Left hindlimb (tissue), 1 donor: ENCODE results near the gene DNM3.
"Not testable (repeated sequence)": the region's sequence is repeated elsewhere in the genome, so short reads cannot be mapped to it uniquely, and the experiment has no call there.

Source experiments
- DNase-seq: peaks from one replicate; pipeline ENCODE4 v3.0.0-alpha.2; 2018

The DNM3 gene

GRCh38 chr1:171841050-171841910 lies at the start of gene DNM3:
TSS of gene DNM3 (plus strand) at chr1:171841498. CDS start at chr1:171841657, 159 bp downstream.
- peak; percentile 91 for DNase-seq

DNA sequence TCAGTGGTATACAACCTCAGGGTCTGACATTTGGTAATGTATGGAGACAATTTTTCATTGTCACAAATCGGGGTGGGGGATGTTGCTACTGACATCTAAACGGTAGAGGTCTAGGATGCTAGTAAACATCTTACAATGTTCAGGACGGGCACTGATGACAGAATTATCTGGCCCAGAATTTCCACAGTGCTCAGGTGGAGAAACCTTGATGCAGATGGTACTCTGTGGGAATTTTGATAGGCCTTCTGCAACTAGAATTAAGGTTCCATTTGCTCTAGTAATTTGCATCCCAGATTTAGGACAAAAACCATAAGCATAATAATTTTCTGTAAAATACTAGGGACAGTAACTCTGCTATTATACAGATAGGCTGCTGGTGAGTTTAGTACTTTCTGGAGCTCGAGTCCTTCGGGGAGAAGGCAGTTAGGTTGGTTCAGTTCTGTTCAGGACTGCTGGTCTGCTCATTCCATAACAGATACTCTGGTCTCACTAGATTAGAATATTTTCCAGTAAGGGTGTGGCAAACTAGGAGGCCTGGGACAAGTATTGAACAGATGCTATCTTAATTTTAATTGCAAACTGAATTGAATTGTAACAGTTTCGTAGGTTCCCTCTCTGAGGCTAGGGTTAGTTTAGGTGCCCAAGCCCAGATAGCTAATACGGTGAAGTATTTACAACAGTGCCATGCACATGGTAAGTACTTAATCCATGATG lies 48.5 kb upstream of the DNM3 start:
- DNase-seq, result no peak

DNA sequence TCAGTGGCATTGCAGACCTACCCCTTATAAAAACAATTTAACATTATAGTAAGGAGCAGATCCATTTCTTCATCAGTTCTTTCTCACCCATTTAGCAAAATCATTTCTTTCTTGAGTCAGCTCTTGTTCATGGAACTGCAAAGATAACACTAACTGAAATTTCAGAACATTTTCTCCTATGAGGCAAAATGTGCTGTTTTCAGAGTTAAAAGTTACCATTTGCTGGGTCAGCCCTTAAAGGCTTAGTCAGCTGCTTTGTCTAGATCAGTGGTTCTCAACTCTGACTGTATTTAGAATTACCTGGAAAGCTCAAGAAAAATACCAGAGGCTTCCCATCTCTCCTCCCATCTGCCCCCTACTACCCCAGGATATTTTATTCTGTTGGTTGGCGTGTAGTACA lies 47.7 kb upstream of the DNM3 start:
- no peak for DNase-seq

GRCh38 chr1:171794085-171794484 lies 47.2 kb upstream of the DNM3 start:
- no peak for DNase-seq

DNA sequence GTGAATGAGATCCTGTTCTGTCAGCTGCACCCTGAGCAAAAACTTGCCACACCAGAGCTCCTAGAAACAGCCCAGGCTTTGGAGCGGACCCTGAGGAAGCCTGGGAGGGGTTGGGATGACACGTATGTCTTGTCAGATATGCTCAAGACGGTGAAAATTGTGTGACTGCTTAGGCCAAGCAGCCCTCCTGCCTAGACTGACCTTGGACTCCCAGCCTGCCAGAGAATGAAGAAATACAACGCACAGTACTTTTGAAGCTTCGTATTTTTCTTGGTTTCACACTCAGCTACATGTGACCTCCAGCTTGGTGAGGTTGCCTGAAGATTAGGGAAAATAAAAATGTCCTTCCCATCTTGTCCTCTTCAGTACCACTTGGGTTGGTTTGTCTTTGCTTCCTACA lies 44.7 kb upstream of the DNM3 start:
- DNase-seq, result no peak

DNA sequence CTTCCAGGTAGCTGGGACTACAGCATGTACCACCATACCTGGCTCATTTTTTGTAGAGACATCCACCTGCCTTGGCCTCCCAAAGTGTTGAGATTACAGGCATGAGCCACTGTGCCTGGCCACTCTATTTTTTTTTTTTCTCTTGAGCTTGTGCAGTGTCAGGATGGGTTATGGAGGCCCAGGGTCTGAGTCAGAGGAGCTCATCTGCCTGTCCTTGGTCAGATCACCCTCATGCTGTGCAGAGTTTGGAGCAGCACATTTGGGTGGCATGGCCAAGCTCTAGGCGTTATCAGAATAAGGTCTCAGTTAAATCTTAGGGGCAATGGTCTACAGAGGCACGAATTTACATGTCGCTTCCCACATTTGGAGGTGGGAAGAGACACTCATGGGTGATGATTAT lies 43.0 kb upstream of the DNM3 start:
- DNase-seq, result no peak

GRCh38 chr1:171798765-171799164 lies 42.5 kb upstream of the DNM3 start:
- no peak for DNase-seq

- no peak for DNase-seq
These were observed 42.1 kb upstream of the DNM3 start for GRCh38 chr1:171799166-171799565.

DNA sequence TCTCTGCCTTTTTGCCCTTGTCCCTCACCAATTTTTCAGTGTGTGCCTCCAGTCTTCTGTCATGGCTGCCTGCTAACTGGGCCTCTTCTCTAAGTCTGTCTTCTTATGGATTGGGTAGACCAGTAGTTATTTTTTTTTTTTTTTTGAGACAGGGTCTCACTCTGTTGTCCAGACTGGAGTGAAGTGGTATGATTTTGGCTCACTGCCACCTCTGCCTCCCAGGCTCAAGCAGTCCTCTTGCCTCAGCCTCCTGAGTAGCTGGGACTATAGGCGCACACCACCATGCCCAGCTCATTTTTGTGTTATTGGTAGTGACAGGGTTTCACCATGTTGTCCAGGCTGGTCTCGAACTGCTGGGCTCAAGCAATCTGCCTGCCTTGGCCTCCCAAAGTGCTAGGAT lies 41.6 kb upstream of the DNM3 start:
- DNase-seq, result not testable (repeated sequence)

DNA sequence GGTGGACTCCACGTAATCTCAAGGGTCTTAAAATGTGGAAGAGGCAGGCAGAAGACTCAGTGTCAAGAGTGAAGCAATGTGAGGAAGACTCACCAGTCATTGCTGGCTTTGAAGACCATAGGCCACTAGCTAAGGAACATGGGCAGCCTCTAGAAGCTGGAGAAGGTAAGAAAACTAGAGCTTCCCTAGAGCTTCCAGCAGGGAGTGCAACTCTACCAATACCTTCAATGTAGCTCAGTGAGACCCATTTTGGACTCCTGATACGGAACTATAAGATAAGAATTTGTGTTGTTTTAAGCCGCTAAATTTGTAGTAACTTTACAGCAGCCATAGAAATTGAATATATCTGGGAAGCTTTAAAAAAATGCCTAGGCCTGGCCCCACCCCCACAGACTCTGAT lies 41.0 kb upstream of the DNM3 start:
- DNase-seq, result no peak

- DNase-seq, result no peak
These were observed 40.4 kb upstream of the DNM3 start for GRCh38 chr1:171800851-171801250.

DNA sequence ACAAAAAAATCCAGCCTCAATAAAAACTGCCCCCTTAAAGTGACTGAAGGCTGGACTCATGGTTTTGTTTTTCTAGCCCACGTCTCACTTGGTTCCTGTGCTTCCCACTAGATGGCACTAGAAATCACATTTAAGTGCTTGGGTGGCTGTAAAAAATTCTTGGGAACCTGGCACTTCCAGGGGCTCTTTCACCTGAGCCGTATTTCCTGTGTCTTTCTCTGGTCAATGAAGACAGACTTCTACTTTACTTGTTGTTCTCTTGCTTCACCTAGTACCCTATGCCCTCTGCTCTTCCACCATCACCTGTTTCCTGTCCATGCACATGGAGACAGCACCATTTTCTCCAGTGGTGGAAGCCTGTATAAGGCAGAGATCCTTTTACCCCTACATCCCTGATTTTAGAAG lies 39.8 kb upstream of the DNM3 start:
- DNase-seq, result no peak

DNA sequence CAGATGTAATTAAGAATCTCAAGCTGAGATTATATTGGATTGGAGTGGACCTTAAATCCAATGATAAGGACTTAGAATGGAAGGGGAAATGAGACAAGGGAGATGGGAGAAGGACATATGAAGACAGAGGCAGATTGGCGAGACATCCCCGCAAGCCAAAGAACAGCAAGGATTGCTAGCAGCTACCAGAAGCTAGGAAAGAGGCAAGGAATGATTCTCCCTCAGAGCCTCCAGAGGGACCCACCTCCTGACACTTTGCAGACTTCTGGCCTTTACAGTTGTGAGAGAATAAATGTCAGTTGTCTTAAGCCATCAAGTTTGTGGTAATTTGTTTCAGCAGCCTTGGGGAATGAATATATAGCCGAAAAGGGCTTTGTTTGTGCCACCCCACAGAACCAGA lies 39.1 kb upstream of the DNM3 start:
- DNase-seq, result no peak

GRCh38 chr1:171803045-171803444 lies 38.3 kb upstream of the DNM3 start:
- no peak for DNase-seq

GRCh38 chr1:171803461-171804022 lies 37.8 kb upstream of the DNM3 start:
- DNase-seq, result no peak

GRCh38 chr1:171805395-171806115 lies 35.7 kb upstream of the DNM3 start:
- DNase-seq, result no peak

DNA sequence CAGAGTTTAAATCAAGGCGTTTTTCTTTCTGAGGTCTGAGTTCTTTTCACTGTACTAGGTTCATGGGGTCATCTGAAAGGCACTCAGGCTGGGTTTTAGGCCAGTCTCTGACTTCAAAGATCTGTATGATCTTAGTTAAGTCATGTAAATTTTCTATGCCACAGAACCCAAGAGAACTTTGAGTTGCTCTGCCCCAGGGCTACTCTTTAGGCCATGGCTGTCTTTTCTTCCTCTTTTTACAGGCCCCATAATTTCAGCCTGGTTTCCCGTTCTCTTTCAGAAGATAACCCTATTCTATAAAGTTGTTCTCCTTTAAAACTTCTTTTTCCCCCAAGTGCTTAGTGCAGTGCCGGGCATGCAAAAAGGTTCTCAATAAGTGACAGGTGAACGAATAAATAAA lies 33.7 kb upstream of the DNM3 start:
- DNase-seq, result no peak

- no peak for DNase-seq
These were observed 31.5 kb upstream of the DNM3 start for GRCh38 chr1:171809834-171810233.

DNA sequence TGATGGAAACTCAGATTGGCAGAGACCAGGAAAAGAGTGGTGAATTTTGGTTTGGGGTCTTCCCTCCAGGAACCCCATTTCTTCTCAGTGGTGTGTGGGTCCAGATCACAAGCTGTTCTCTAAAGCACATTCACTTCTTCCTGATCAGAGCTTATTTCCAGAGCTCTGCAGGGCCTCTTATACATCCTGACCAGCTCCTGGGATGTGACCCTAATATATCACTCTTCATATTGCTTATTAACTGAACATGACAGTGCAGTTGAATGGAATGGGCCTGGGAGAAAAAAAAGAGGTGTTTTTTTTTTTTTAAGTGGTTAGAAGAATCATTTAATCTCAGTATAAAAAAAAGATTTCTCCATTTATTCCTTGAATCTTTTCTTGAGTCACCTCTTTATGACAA lies 29.6 kb upstream of the DNM3 start:
- DNase-seq, result no peak

- DNase-seq, result peak; percentile 55
These were observed 26.6 kb upstream of the DNM3 start for GRCh38 chr1:171814692-171815091.

DNA sequence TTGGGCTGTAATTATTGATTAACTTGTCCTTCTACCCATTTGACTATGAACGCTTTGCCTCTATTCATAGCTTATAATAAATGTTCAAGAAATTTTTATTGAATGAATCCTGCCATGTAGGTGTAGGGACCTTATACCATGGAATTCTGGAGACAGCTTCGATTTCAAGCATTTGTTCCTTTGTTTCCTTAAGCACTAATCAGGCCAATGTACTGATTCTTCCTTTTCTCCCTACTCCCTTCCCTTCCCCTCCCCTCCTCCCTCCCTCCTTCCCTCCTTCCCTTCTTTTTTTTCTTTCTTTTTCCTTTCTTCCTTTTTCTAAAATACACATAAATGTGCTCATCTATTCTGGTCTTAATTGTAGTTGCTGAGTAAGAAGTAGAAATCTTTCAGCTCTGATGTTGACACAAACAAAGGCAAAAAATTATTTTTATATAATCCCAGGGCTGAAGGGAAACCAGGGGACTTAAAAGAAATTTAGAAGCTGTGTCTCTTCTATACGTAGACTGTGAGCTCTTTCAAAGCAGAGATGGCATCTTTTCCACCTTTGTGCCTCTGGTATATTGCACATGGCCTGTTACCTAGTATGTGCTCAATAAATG lies 24.9 kb upstream of the DNM3 start:
- DNase-seq, result no peak

- DNase-seq, result no peak
These were observed 23.6 kb upstream of the DNM3 start for GRCh38 chr1:171817511-171818265.
